NCI-H748 (cell line): ENCODE data around the gene GABBR1.
A peak's percentile ranks its signal among the peaks of the same experiment; 100 is the strongest.
"Not testable (repeated sequence)": the region's sequence is repeated elsewhere in the genome, so short reads cannot be mapped to it uniquely, and the experiment has no call there.

Experiments used
- DNase-seq: peaks from one replicate; lab custom pipeline; 2025; ENCODE audit not compliant: unreplicated experiment; lab: John Stamatoyannopoulos, UW

GABBR1 gene

GRCh38 chr6:29632789-29633533 lies at the start of gene GABBR1:
Gene GABBR1, minus strand, starts transcription at chr6:29633183. Its CDS starts 798 bp downstream, at chr6:29632385.
- peak; percentile 92 for DNase-seq

GRCh38 chr6:29681811-29682210 lies 48.8 kb upstream of the GABBR1 start:
- DNase-seq: no peak

DNA sequence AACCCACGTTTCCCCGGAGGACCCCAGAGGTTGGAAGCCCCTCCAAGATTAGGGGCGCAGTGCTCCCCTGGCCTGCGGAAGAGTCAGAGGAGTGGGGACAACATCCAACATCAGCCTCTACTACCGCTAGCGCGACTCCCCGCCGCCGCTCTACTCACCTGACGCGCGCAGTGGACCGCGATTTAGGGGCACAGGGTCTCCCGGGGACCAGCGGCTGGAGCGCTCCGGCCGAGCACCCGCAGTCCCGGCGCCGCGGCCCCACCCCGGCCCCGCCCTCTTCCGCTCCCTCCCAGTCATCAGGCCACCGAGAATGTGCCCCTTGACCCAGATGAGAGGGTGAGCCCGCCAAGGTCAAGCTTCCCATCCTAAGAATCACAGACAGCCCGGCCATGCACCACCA lies 47.9 kb upstream of the GABBR1 start, which contains the start of gene ZFP57:
Gene ZFP57, minus strand, starts transcription at position 249 of the 400 bp plus-strand sequence. CDS start 4,149 bp downstream, outside the sequence.
- DNase-seq: no peak

- no peak for DNase-seq
These were observed 47.4 kb upstream of the GABBR1 start for GRCh38 chr6:29680416-29680815.

DNA sequence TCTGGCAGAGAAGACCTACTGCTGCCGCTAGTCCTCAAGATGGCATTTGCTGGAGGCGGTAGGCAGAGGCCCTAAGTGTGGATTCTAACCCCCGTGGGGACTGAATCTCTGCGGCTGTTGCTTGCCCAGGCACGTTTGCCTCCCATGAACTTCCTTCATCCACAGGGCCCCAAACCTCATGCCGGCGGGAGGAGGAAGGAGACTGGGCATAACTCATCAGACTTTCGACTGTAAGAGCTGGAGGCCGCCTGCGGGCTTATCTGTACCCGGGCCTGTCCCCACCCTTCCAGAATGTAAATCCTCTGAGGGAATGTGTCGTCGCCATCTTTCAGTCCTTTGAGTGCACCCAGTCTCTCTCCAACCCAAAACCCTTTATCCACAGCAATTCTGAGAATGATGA lies 47.0 kb upstream of the GABBR1 start:
- DNase-seq: no peak

DNA sequence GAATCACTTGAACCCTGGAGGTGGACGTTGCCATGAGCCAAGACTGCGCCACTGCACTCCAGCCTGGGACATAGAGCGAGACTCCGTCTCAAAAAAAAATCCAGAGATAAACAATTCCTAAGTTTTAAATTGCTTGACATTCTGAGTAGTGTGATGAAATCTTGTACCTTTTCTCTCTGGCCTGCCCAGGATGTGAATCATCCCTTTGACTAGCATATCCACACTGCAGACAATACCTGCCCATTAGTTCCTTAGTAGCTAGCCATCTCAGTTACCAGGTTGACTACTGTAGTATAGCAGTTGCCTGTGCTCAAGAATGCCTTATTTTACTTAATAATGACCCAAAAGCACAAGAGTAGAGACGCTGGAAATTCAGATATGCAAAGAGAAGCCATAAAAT lies 45.1 kb upstream of the GABBR1 start:
- DNase-seq: no peak

GRCh38 chr6:29676981-29677601 lies 44.1 kb upstream of the GABBR1 start:
- peak; percentile 29 for DNase-seq

GRCh38 chr6:29675561-29675960 lies 42.6 kb upstream of the GABBR1 start:
- DNase-seq: no peak

GRCh38 chr6:29674008-29674407 lies 41.0 kb upstream of the GABBR1 start:
- DNase-seq: no peak

GRCh38 chr6:29673161-29673560 lies 40.2 kb upstream of the GABBR1 start:
- no peak for DNase-seq

DNA sequence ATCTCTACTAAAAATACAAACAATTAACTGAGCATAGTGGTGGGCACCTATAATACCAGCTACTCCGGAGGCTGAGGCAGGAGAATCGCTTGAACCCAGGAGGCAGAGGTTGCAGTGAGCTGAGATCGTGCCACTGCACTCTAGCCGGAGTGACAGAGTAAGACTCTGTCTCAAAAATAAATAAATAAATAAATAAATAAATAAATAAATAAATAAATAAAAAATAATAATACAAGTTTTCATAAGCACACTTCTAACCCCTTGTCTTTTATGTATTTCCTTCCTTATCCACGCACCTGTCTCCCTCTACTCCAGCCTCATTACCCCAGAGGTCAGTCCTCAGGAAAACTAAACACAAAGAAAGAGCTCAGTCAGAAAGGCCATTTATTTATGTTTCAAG lies 39.1 kb upstream of the GABBR1 start:
- not testable (repeated sequence) for DNase-seq

DNA sequence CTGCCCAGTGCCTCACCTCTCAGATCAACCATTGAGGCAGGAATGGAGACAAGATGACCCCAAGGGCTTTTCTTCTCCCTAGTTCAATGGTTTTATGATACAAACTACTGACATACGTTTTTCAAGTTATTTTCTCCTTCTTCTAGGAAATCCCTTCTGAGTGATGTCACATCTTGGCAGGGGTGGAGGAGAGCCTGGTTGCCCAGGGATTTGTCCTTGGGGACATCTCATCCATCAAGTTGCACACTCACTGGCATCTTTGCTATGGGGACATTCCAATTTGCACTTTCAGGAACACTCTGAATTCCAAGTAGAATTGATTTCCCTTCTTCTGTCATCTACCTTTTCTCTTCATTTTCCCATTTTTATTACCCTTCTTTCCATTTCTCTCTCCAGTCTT lies 38.0 kb upstream of the GABBR1 start:
- DNase-seq: no peak

DNA sequence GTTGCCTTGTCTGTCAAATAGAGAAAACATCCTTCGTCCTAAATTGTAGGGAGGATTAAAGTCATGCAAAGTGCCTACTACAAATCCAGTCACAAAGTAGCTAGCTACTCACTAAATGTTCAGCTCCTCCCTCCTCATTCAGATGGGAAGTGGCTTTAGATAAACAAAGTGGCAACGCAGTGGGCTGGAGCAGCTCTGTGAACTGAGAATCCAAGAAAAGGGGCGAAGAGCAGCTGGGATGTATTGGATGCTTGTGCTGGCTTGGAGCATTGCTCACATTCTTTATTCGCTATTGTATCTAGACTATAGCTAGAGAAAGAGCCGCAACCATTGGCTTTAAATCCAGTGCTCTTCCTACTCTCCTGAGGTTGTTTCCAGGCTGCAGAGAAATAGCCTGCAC lies 34.2 kb upstream of the GABBR1 start:
- DNase-seq: no peak

DNA sequence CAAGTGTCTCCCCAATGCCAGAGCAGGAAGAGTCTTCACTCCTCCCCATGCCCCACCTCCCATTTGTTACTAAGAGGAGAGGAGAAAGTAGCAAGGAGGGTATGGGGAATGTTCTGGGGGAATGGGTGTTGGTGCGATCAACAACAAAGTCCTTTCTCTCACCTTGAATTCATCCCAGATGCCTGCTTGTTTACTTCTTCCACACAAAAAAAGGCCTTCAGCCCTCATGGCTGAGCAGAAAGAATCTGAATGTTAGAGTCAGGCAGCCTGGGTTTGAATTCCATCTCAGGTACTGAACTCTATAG lies 33.8 kb upstream of the GABBR1 start:
- DNase-seq: no peak

GRCh38 chr6:29665942-29666825 lies 33.2 kb upstream of the GABBR1 start:
- no peak for DNase-seq

- no peak for DNase-seq
These were observed 30.5 kb upstream of the GABBR1 start for GRCh38 chr6:29663300-29664042.

DNA sequence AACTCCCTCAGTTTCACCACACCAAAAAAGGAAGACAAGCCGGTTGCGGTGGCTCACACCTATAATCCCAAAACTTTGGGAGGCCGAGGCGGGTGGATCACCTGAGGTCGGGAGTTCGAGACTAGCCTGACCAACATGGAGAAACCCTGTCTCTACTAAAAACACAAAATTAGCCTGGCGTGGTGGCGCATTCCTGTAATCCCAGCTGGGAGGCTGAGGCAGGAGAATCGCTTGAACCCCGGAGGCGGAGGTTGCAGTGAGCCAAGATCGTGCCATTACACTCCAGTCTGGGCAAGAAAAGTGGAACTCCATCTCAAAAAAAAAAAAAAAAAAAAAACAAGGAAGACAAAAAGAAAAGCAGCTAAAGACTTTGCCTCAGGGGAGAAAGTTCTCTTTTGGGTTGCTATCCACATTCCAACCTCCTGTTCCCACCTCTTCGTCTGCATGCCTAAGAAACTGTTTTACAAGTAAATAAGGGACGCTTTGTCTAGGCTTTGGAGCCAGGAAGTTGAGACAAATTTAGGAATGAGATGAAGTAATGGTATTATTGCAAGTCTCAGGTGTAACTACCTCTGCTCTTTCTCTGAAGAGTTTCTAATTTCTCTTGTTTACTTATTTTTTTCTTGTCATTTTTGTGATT lies 28.6 kb upstream of the GABBR1 start:
- DNase-seq: not testable (repeated sequence)

DNA sequence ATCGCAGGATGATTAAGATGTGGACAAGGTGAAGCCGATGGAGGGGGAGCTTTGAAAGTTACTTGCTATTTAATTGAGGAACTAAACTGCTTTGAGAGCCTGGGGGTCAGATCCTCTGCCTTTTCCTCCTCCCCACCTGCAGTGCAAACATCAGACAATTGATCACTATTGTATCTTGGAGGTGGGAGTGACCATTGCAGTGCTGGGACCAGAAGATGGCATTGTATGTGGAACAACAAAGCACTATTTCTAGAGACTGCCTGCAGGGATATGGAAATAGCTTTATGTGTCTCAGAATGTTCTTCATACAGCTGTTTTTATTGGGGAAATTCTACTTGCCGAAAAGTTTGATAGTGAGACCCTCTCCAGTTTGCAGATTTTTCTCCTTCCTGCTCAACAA lies 28.1 kb upstream of the GABBR1 start:
- DNase-seq: no peak

DNA sequence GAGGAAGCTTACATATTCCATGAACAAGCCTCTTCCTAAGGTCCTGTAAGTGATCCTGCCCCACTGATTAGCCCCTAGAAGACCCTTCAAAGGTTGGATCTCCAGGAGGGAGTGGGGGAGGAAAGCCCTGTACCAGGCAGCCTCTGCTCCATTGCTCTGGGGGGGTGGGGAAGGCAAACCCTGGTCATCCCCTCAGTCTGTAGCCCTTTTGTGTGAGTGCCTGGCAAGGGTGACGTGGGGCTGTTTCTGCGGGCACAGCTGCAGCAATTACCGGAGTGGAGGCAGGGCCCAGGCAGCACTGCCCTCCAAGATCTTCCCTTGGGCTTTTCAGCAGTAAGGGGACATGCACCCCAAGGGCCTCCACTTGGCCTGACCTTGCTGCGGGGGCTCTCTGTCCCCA lies 23.8 kb upstream of the GABBR1 start, which contains the start of gene MOG:
Gene MOG, plus strand, starts transcription at position 295 of the 400 bp plus-strand sequence. CDS start 118 bp downstream, outside the sequence.
- no peak for DNase-seq

DNA sequence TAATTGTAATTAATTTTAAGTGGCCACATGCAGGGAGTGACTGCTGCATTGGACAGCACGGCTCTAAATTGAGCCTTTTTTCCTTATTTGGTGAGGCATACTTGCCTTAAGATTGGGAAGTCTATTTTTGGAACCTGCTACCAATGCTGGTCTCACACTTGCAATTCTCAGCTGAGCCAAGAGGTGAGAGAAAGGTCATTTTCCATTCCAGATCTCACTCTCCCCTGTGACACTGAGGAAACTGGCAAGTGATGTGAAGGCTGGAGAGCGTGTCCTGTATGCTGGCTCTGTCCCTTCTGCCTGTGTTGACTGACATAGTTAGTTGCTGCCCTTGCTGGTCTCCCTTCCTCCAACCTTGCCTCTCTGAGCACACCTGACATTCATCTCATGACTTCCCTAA lies 23.2 kb upstream of the GABBR1 start:
- no peak for DNase-seq
